ENCODE results near the gene IFNL4.

DNA sequence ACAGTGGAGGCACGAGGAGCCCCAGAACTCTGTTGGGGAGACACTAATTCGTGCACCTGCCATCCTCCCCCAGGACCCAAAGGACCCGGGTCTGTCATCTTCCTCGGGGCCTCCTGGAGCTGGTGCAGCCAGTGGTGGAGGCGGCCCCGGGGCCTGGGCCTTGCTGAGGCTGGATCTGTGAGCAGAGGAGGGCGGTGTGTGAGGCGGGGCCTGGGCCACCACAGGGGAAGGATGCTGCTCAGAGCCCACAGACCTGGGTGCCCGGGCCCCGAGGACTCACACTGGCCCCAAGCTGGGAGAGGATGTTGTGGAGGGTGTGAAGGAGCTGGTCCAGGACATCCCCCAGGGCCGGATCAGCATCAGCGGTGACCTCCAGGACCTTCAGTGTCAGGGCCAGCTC lies 12.1 kb downstream of the IFNL4 start:
- TF ChIP-seq TBL1XR1 (IDR thresholded peaks at IDR 0.05; ENCODE audit: low read depth, low read length) (no peak), EZH2 (IDR thresholded peaks at IDR 0.05; ENCODE audit: borderline replicate concordance, control insufficient read depth, low read depth, low read length) (no peak), SREBF1 (IDR thresholded peaks at IDR 0.05; ENCODE audit: low read length) (no peak), IKZF1 (conservative IDR thresholded peaks at IDR 0.05) (no peak), SIN3A (IDR thresholded peaks at IDR 0.05; ENCODE audit: low read depth, low read length) (no peak), ZNF24 (IDR thresholded peaks at IDR 0.05) (no peak)
- TF ChIP-seq, protein P1, sequence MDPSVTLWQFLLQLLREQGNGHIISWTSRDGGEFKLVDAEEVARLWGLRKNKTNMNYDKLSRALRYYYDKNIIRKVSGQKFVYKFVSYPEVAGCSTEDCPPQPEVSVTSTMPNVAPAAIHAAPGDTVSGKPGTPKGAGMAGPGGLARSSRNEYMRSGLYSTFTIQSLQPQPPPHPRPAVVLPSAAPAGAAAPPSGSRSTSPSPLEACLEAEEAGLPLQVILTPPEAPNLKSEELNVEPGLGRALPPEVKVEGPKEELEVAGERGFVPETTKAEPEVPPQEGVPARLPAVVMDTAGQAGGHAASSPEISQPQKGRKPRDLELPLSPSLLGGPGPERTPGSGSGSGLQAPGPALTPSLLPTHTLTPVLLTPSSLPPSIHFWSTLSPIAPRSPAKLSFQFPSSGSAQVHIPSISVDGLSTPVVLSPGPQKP (IDR thresholded peaks at IDR 0.05; ENCODE audit: low read depth, low read length): no peak
- TF ChIP-seq, protein P2, sequence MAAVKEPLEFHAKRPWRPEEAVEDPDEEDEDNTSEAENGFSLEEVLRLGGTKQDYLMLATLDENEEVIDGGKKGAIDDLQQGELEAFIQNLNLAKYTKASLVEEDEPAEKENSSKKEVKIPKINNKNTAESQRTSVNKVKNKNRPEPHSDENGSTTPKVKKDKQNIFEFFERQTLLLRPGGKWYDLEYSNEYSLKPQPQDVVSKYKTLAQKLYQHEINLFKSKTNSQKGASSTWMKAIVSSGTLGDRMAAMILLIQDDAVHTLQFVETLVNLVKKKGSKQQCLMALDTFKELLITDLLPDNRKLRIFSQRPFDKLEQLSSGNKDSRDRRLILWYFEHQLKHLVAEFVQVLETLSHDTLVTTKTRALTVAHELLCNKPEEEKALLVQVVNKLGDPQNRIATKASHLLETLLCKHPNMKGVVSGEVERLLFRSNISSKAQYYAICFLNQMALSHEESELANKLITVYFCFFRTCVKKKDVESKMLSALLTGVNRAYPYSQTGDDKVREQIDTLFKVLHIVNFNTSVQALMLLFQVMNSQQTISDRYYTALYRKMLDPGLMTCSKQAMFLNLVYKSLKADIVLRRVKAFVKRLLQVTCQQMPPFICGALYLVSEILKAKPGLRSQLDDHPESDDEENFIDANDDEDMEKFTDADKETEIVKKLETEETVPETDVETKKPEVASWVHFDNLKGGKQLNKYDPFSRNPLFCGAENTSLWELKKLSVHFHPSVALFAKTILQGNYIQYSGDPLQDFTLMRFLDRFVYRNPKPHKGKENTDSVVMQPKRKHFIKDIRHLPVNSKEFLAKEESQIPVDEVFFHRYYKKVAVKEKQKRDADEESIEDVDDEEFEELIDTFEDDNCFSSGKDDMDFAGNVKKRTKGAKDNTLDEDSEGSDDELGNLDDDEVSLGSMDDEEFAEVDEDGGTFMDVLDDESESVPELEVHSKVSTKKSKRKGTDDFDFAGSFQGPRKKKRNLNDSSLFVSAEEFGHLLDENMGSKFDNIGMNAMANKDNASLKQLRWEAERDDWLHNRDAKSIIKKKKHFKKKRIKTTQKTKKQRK (IDR thresholded peaks at IDR 0.05; ENCODE audit: low read depth, low read length): no peak
